Measurements from ENCODE around the gene PTPN20.

PTPN20 gene

GRCh38 chr10:47033081-47033480 lies 121.9 kb downstream of the PTPN20 start:
- Histone ChIP-seq H3K79me2 (ENCODE audit: control insufficient read depth, low read length) (no peaks in the 10 kb centered on the region), H3K36me3 (ENCODE audit: control insufficient read depth, low read length) (no peaks in the 10 kb centered on the region), H3K4me2 (ENCODE audit: low read length) (no peak overlapping the region), H3K27me3 (ENCODE audit: control insufficient read depth, low read length) (no peaks in the 10 kb centered on the region), H3K4me3 (ENCODE audit: low read length) (no peak overlapping the region), H3K4me1 (ENCODE audit: control insufficient read depth, low read length) (no peaks in the 10 kb centered on the region), H3K9me3 (ENCODE audit: control insufficient read depth, insufficient read depth, low read length) (no peaks in the 10 kb centered on the region), H3K27ac (ENCODE audit: low read depth, low read length) (no peak overlapping the region), H3F3A (ENCODE audit: control insufficient read depth, insufficient read depth) (no peaks in the 10 kb centered on the region), H4K20me1 (ENCODE audit: control insufficient read depth, insufficient read depth, low read depth, low read length) (no peaks in the 10 kb centered on the region), H3K9me2 (replicated peaks; ENCODE audit: control insufficient read depth, low read length) (no peaks in the 10 kb centered on the region)
- TF ChIP-seq EZH2phosphoT487 (IDR thresholded peaks at IDR 0.05; ENCODE audit: borderline replicate concordance, low read length) = no peak
- TF ChIP-seq CTCF (IDR thresholded peaks at IDR 0.05; ENCODE audit: low read depth, low read length, poor library complexity, severe bottlenecking) = no peak

GRCh38 chr10:47033541-47034270 lies 122.5 kb downstream of the PTPN20 start:
- no peaks in the 10 kb centered on the region for H4K20me1 ChIP-seq (ENCODE audit: control insufficient read depth, insufficient read depth, low read depth, low read length)
- TF ChIP-seq EZH2phosphoT487 (IDR thresholded peaks at IDR 0.05; ENCODE audit: borderline replicate concordance, low read length) = no peak
- no peak for TF ChIP-seq CTCF (IDR thresholded peaks at IDR 0.05; ENCODE audit: low read depth, low read length, poor library complexity, severe bottlenecking)
- H3K4me2 ChIP-seq (ENCODE audit: low read length) = no peak overlapping the region
- H3K9me3 ChIP-seq (ENCODE audit: control insufficient read depth, insufficient read depth, low read length) = no peaks in the 10 kb centered on the region
- no peaks in the 10 kb centered on the region for H3F3A ChIP-seq (ENCODE audit: control insufficient read depth, insufficient read depth)
- no peaks in the 10 kb centered on the region for H3K4me1 ChIP-seq (ENCODE audit: control insufficient read depth, low read length)
- H3K9me2 ChIP-seq (replicated peaks; ENCODE audit: control insufficient read depth, low read length) = no peaks in the 10 kb centered on the region
- no peak overlapping the region for H3K4me3 ChIP-seq (ENCODE audit: low read length)
- no peak overlapping the region for H3K27ac ChIP-seq (ENCODE audit: low read depth, low read length)
- H3K36me3 ChIP-seq (ENCODE audit: control insufficient read depth, low read length) = no peaks in the 10 kb centered on the region
- H3K79me2 ChIP-seq (ENCODE audit: control insufficient read depth, low read length) = no peaks in the 10 kb centered on the region
- no peaks in the 10 kb centered on the region for H3K27me3 ChIP-seq (ENCODE audit: control insufficient read depth, low read length)

GRCh38 chr10:47034441-47035051 lies 123.3 kb downstream of the PTPN20 start:
- Histone ChIP-seq H3K9me3 (ENCODE audit: control insufficient read depth, insufficient read depth, low read length) (no peaks in the 10 kb centered on the region), H3K36me3 (ENCODE audit: control insufficient read depth, low read length) (no peaks in the 10 kb centered on the region), H3K27me3 (ENCODE audit: control insufficient read depth, low read length) (no peaks in the 10 kb centered on the region), H3K9me2 (replicated peaks; ENCODE audit: control insufficient read depth, low read length) (no peaks in the 10 kb centered on the region), H3K79me2 (ENCODE audit: control insufficient read depth, low read length) (no peaks in the 10 kb centered on the region), H4K20me1 (ENCODE audit: control insufficient read depth, insufficient read depth, low read depth, low read length) (no peaks in the 10 kb centered on the region), H3K4me2 (ENCODE audit: low read length) (no peak overlapping the region), H3K27ac (ENCODE audit: low read depth, low read length) (no peak overlapping the region), H3K4me1 (ENCODE audit: control insufficient read depth, low read length) (no peaks in the 10 kb centered on the region), H3K4me3 (ENCODE audit: low read length) (no peak overlapping the region), H3F3A (ENCODE audit: control insufficient read depth, insufficient read depth) (no peaks in the 10 kb centered on the region)
- TF ChIP-seq EZH2phosphoT487 (IDR thresholded peaks at IDR 0.05; ENCODE audit: borderline replicate concordance, low read length) (no peak), CTCF (IDR thresholded peaks at IDR 0.05; ENCODE audit: low read depth, low read length, poor library complexity, severe bottlenecking) (no peak)
